Mammary epithelial cell (primary cell): ENCODE measurements around the gene SH3TC1.

Experiments
- EZH2 ChIP-seq: IDR thresholded peaks from 2 replicates; pipeline ENCODE4 v1.6.1; 2012; ENCODE audit warnings: low read length, inconsistent platforms, borderline replicate concordance
- TF ChIP-seq, protein P1 (sequence below), 2 donors: IDR thresholded peaks in 1 of 2; conservative IDR thresholded peaks in 1 of 2; 2 replicates each; pipeline ENCODE4 v1.5.1; 2011 to 2012; ENCODE audit warnings: inconsistent platforms in 2 of 2, low read length in 2 of 2, mild to moderate bottlenecking in 2 of 2, control low read depth in 1 of 2, low read depth in 1 of 2; ENCODE audit not compliant: insufficient read depth in 1 of 2; ENCODE audit errors: extremely low read depth in 1 of 2

DNA sequence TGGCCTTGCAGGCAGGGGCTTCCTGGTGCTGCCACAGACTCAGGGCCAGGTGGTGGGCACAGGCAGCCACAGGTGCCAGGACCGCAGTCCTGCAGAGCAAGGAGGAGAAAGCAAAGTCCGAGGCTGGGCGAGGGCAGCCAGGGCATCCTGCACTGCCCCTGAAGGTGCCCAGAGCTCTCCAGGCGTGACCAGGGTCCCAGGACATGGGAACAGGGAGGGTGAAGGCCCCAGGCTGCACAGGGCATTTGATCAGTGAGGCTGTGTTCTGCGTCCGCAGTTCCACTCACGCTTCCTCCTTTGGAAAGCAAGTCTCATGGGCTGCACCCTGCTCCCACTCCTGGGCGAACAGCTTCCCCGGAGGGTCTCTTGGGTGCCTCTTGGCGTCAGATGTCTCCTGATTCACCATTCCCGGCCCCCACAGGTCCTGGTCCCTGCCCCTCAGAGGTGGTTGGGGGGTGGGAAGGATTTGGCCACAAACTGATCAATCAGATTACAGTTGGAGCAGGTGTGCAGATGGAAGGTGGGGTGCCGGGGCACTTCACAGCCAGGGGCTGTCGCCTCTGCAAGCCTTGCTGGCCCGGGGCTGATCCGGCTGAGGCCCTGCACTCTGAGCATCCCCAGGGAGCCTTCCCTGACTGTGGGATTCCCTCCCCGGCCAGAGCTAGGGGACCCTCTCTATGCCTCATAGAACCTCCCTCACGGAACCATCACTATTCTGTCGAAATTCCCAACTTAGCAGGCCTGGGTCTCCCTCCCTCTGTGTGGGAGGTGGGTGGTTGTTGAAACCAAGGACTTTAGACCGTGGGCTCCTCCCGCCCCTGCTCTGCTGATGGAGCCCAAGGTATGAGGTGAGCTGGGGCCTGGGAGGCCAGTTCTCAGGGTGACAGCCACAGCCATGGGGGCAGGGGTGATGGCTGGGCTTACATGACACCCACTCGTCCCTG, 3.3 kb downstream of the SH3TC1 start:
- no peak for TF ChIP-seq EZH2
- TF ChIP-seq, protein P1, sequence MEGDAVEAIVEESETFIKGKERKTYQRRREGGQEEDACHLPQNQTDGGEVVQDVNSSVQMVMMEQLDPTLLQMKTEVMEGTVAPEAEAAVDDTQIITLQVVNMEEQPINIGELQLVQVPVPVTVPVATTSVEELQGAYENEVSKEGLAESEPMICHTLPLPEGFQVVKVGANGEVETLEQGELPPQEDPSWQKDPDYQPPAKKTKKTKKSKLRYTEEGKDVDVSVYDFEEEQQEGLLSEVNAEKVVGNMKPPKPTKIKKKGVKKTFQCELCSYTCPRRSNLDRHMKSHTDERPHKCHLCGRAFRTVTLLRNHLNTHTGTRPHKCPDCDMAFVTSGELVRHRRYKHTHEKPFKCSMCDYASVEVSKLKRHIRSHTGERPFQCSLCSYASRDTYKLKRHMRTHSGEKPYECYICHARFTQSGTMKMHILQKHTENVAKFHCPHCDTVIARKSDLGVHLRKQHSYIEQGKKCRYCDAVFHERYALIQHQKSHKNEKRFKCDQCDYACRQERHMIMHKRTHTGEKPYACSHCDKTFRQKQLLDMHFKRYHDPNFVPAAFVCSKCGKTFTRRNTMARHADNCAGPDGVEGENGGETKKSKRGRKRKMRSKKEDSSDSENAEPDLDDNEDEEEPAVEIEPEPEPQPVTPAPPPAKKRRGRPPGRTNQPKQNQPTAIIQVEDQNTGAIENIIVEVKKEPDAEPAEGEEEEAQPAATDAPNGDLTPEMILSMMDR (conservative IDR thresholded peaks at IDR 0.05 in 1 of 2, IDR thresholded peaks at IDR 0.05 in 1 of 2; ENCODE audit: extremely low read depth in 1 of 2, insufficient read depth in 1 of 2, low read depth in 1 of 2, low read length in 2 of 2) = no peak
